Left lobe of liver (tissue), 2 donors: ENCODE measurements around the gene RFX1. TPM values are rescaled to one million over a fixed set of nuclear protein-coding genes. Genes with fewer than 3 reads are reported as not detected.
A peak's percentile ranks its signal among the peaks of the same experiment; 100 is the strongest.

ENCODE experiments used
- ATAC-seq: fragments of 200-7000 bp; cut with Tn5 transposase; one replicate; pipeline ENCODE4 v1.9.1; 2020; ENCODE audit warnings: mild to moderate bottlenecking, moderate library complexity
- DNase-seq: peaks from one replicate; pipeline ENCODE4 v3.0.0-alpha.2; 2020; ENCODE audit warnings: low spot score
- total RNA-seq: library from RNA; stranded (reverse); gene quantifications from one replicate; pipeline ENCODE4 v1.2.1, GENCODE V29; 2021
- donor health status: DM: no; HTN: no; CAD: no; lungs with moderate emphysema.
- donor health status: DM: no; HTN: yes; CAD: no.

Gene RFX1
- total RNA-seq, 1 donor from 2014 or later = 7.0 TPM

DNA sequence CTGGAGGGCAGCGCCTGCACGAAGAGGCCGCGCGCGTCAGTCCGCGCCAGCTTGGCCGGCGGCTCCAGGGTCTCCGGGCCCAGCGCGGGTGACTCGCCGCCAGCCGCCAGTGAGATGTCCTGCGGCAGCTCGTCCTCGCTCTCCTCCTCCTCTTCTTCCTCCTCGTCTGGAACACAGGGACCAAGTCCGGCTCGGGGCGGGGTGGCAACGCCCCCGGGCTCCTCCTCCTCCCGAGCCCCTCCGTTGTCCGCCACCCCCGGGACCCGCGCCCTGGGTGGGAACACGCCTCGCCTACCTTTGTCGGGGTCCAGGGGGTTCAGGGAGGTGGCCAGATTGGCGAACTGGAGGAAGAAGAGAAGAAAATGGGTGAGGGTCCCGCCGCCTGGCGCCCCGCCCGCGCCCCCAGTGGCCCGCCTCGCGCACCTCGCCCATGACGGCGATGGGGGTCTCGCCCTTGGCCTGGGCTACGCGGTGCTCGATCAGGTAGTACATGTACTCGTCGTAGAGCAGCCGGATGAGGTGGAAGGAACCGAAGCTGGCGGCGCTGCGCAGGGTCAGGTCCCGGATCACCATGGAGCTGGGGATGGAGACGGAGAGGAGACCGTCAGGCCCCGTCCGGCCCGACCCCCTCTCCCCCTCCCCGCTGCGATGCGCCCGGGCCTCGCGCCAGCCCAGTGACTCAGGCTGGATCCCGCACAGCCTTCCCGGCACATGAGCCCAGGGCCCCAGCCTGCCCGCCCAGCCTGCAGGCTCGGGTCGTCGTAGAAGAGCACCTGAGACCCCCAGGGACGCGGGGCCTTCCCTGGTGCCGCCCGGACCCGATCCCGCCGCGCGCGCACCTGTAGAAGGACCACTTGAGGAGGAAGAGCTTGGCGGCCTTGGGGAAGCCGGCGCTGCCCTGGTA is 43.2 kb downstream of the RFX1 start:
- DNase-seq (no peak), ATAC-seq (no peak)

GRCh38 chr19:13961826-13962698 is 44.1 kb downstream of the RFX1 start:
- ATAC-seq = no peak
- DNase-seq = no peak

- DNase-seq (no peak), ATAC-seq (peak; percentile 5)
Measured at GRCh38 chr19:13960863-13961784, 45.0 kb downstream of the RFX1 start.

DNA sequence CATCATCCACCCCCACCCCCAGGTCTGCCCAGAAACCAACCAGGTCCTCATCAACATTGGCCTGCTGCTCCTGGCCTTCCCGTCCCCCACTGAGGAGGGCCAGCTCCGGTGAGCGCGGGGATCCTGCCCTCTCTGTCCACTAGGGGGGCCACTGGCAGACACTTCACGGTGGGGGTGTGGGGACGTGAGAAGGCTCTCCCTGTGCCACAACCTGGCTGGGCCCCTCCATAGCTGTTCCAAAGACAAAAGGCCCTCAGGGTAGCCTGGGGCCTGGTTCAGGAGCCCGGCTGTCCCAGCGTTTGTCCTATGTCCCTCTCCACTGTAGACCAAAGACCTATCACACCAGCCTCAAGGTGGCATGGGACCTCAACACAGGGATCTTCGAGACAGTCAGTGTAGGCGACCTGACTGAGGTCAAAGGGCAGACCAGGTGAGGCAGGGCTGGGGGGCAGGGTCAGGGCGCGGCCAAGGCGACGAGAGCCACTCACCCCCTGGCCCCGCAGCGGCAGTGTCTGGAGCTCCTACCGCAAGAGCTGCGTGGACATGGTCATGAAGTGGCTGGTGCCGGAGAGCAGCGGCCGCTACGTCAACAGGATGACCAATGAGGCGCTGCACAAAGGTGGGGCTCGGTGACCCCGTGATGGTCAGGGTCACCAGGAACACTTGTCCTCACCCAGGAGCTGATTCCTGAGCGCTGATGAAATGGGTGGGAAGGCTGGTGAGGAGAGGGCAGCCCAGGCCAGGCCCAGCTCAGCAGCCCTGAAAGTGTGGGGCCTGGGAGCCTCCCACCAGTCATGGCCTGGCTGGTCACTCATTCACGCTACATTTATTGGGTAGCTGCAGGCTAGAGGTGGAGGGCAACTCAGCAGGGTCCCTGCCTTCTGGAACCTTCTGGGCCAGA is 45.9 kb downstream of the RFX1 start:
- ATAC-seq (peak; percentile 20), DNase-seq (no peak)

GRCh38 chr19:13959141-13959961 is 46.8 kb downstream of the RFX1 start:
- ATAC-seq (no peak), DNase-seq (no peak)

- no peak for ATAC-seq
Measured at GRCh38 chr19:13958043-13958442, 48.1 kb downstream of the RFX1 start.

GRCh38 chr19:13957051-13957450 is 49.1 kb downstream of the RFX1 start:
- DNase-seq (no peak), ATAC-seq (no peak)

More at GRCh38 chr19:13958043-13958442, 48.1 kb downstream of the RFX1 start:
- no peak for DNase-seq

DNA sequence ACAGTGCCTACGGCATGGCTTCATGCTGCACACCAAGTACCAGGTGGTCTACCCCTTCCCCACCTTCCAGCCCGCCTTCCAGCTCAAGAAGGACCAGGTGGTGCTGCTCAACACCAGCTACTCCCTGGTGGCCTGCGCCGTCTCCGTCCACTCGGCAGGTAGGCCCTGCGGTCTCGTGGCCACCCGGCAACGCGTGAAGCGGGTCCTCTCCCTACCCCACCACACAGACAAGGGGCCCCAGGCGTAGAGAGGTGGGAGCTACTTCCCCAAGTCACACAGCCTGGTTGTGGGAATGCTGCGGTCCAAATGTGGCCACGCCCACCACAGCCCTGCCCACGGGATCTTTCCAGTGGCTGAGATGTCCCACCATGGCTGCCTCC is 49.8 kb downstream of the RFX1 start:
- ATAC-seq (no peak), DNase-seq (no peak)

GRCh38 chr19:13955662-13956364 is 50.3 kb downstream of the RFX1 start:
- DNase-seq (no peak), ATAC-seq (no peak)

DNA sequence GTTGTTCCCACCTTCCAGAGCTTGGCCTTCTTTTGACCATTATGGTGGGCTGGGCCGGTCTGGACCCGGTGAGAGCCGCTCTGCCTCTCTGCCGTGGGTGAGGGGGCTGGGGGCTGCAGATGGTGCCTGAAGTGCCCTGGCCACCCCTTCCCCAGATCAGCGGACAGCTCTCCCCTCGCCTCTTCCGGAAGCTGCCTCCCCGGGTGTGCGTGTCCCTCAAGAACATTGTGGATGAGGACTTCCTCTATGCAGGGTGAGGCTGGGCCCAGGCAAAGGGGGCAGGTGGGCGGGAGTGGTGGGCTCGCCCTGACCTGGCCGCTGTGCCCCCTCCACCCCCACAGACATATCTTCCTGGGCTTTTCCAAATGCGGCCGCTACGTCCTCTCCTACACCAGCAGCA is 51.9 kb downstream of the RFX1 start:
- DNase-seq = no peak
- ATAC-seq = no peak

DNA sequence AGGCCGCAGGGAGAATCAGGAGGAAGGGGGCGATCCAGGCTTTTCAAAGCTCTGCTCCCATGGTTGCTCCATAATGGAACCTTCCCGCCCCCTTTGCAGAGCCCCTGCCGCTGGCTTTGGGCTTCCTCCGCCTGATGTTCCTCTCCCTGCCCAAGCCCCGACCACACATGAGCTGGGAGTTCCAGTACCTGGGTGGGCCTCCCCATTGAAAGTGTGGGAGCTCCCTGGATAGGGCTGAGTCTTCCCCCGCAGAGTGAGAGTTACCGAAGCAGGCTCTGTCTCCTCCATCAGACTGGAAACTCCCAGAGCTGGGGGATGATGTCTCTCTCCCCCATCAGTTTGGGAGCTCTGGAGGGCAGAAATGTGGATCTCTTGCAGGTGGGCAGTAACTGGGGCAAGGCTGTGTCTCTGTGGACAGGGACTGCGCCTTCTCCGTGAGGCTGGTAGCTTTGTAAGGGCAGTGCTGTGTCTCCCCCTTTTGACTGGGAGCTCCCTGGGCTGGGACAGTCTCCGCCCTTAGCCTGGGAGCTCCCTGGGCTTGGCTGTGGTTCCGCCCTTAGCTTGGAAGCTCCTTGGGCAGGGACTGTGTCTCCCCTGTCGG is 53.1 kb downstream of the RFX1 start:
- DNase-seq (no peak), ATAC-seq (peak; percentile 16)

- ATAC-seq (peak; percentile 98), DNase-seq (peak; percentile 100)
Measured at GRCh38 chr19:13952154-13952930, 53.8 kb downstream of the RFX1 start, which contains the start of gene DCAF15. TSS of gene DCAF15 (plus strand) at chr19:13952509. CDS start at chr19:13952513, 4 bp downstream.

GRCh38 chr19:13951799-13952153 is 54.3 kb downstream of the RFX1 start:
- no peak for ATAC-seq
- DNase-seq = no peak

- DNase-seq = no peak
- no peak for ATAC-seq
Measured at GRCh38 chr19:13951043-13951442, 55.1 kb downstream of the RFX1 start.

DNA sequence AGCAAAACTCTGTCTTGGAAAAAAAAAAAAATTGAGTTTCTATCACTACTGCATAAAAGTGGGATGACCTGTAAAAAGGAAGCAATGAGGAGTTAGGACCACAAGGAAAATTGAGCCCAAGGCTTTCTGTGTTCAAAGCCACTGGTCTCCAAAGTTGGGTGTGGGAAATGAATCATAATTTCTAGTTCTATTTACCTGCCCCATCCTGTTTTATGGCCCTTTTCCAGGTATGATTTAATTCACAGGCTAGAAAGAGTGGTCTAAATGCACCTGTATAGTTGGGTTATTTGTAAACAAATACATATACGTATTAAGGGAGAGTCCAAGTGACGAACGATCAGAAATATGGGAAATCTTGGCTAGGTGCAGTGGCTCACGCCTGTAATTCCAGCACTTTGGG is 59.7 kb downstream of the RFX1 start:
- no peak for ATAC-seq
- DNase-seq = no peak

- DNase-seq = no peak
- no peak for ATAC-seq
Measured at GRCh38 chr19:13942023-13942684, 64.0 kb downstream of the RFX1 start.
